Gastroesophageal sphincter (tissue), 4 donors: ENCODE measurements around the gene CROCC2. TPM values are rescaled to one million over a fixed set of nuclear protein-coding genes. Genes with fewer than 3 reads are reported as not detected.

ENCODE experiments used
- ATAC-seq: fragments of 150-250 bp; one replicate; pipeline ENCODE4 v1.9.1; 2016; ENCODE audit warnings: mild to moderate bottlenecking, moderate library complexity
- H3K27ac ChIP-seq, 4 donors: fragments of 200-600 bp; sonication (generic) in 3 of 4; 1 replicate in 3 of 4; 2 replicates in 1 of 4; pipeline ENCODE4 v1.5.1; 2016 to 2019
- H3K27me3 ChIP-seq: fragments of 200-600 bp; sonication (generic); one replicate; pipeline ENCODE4 v1.5.1; 2019
- H3K36me3 ChIP-seq, 2 donors: fragments of 200-600 bp; sonication (generic); one replicate each; pipeline ENCODE4 v1.5.1; 2019; ENCODE audit warnings: control low read depth in 1 of 2
- H3K4me1 ChIP-seq, 3 donors: fragments of 200-600 bp; sonication (generic); 1 replicate in 2 of 3; 2 replicates in 1 of 3; pipeline ENCODE4 v1.5.1; 2016 to 2019; ENCODE audit warnings: control low read depth in 2 of 3
- H3K4me3 ChIP-seq, 2 donors: fragments of 200-600 bp; sonication (generic); one replicate each; pipeline ENCODE4 v1.5.1; 2019; ENCODE audit warnings: mild to moderate bottlenecking in 1 of 2, moderate library complexity in 1 of 2
- H3K9me3 ChIP-seq, 3 donors: fragments of 200-600 bp; sonication (generic); one replicate each; pipeline ENCODE4 v1.5.1; 2017 to 2019; ENCODE audit warnings: control low read depth in 2 of 3
- CTCF ChIP-seq, 4 experiments: fragments of 200-600 bp in 2 of 4; fragments of 450-650 bp in 2 of 4; sonication (generic) in 1 of 4; IDR thresholded peaks; one replicate each; pipeline ENCODE4 v1.5.1; 2017 to 2019; ENCODE audit warnings: antibody characterized with exemption in 4 of 4, mild to moderate bottlenecking in 2 of 4, moderate library complexity in 2 of 4
- EP300 ChIP-seq: sonication (generic); formaldehyde crosslinking; IDR thresholded peaks from one replicate; pipeline ENCODE4 v1.6.1; 2017; ENCODE audit warnings: antibody characterized with exemption, mild to moderate bottlenecking
- POLR2A ChIP-seq, 2 donors: fragments of 450-650 bp; IDR thresholded peaks; one replicate each; pipeline ENCODE4 v1.6.1; 2017; ENCODE audit warnings: antibody characterized with exemption in 2 of 2, mild to moderate bottlenecking in 2 of 2, moderate library complexity in 1 of 2
- POLR2AphosphoS5 ChIP-seq: sonication (generic); formaldehyde crosslinking; IDR thresholded peaks from one replicate; pipeline ENCODE4 v1.6.1; 2017; ENCODE audit warnings: antibody characterized with exemption
- WGBS, 2 donors: methylation state at CpG; one replicate each; pipeline ENCODE4 v1.1.5; 2018; ENCODE audit warnings: low coverage in 1 of 2; 5-methylcytosine and 5-hydroxymethylcytosine counted together
- total RNA-seq, 4 donors: library from RNA; depleted of rRNA; stranded (reverse); fragments of >200 nt; gene quantifications; one replicate each; pipeline ENCODE4 v1.1.0, GENCODE V29; 2016

CROCC2 gene
- total RNA-seq, 4 donors from 2014 or later: not detected

GRCh38 chr2:241034490-241035141 is 128.5 kb downstream of the CROCC2 start:
- H3K4me1 ChIP-seq: peaks cover 0 to 20% (median 8%) of the 10 kb centered on the region in 3 donors
- no peaks in the 10 kb centered on the region for H3K9me3 ChIP-seq
- H3K36me3 ChIP-seq: peaks cover 0 to 59% of the 10 kb centered on the region in 2 donors
- TF ChIP-seq POLR2AphosphoS5: no peak
- no peak overlapping the region for H3K4me3 ChIP-seq
- H3K27ac ChIP-seq: no peak overlapping the region
- peaks cover 29% of the 10 kb centered on the region for H3K27me3 ChIP-seq
- no peak for ATAC-seq
- 74 to 78% methylated on average over 5 to 9 of the region's 22 CpGs for WGBS, 2 donors

GRCh38 chr2:241035142-241035817 is 129.1 kb downstream of the CROCC2 start:
- Histone ChIP-seq H3K27ac (no peak overlapping the region), H3K36me3 (peaks cover 0 to 65% of the 10 kb centered on the region in 2 donors), H3K4me1 (peaks cover 0 to 20% (median 8%) of the 10 kb centered on the region in 3 donors), H3K4me3 (no peak overlapping the region), H3K9me3 (no peaks in the 10 kb centered on the region), H3K27me3 (peaks cover 29% of the 10 kb centered on the region)
- no peak for TF ChIP-seq POLR2A (IDR thresholded peaks at IDR 0.05)
- no peak for TF ChIP-seq CTCF (IDR thresholded peaks at IDR 0.05)
- no peak for TF ChIP-seq POLR2AphosphoS5
- no peak for TF ChIP-seq EP300
- no peak for ATAC-seq
- 80% methylated on average over 1 of the region's 31 CpGs; no CpG with 5 or more reads in 1 of the 2 donors for WGBS, 2 donors

DNA sequence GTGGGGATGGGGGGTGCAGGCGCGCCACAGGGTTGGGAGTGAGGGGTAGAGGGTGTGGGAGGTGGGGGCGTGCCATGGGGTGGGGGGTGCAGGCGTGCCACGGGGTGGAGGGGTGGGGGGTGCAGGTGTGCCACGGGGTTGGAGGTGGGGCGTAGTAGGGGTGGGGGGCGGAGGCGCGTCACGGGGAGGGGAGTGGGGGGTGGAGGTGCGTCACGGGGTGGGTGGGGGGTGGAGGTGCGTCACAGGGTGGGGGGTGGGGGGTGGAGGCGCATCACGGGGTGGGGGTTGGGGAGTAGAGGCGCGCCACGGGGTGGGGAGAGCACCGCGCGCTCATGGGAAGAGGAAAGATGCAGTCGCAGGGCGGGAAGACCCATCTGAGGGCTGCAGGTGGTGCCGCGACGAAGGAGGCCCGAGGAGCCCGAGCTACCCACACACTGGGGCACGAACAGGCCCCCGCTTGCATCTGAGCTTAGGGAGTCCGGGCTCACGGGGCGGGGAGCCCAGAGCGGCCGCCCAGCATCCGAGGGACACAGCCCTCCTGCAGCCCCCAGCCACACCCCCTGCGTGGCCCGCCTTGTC is 129.8 kb downstream of the CROCC2 start:
- 3 to 18% methylated on average over 12 of the region's 39 CpGs for WGBS, 2 donors
- no peak overlapping the region for H3K27ac ChIP-seq
- peaks cover 0 to 20% (median 8%) of the 10 kb centered on the region in 3 donors for H3K4me1 ChIP-seq
- H3K4me3 ChIP-seq: peak overlapping the region; percentile 3 to 42
- no peak for TF ChIP-seq POLR2A (IDR thresholded peaks at IDR 0.05)
- TF ChIP-seq EP300: no peak
- TF ChIP-seq POLR2AphosphoS5: no peak
- no peak for TF ChIP-seq CTCF (IDR thresholded peaks at IDR 0.05)
- no peak for ATAC-seq
- no peaks in the 10 kb centered on the region for H3K9me3 ChIP-seq
- H3K36me3 ChIP-seq: peaks cover 0 to 65% of the 10 kb centered on the region in 2 donors
- H3K27me3 ChIP-seq: peaks cover 29% of the 10 kb centered on the region

- Histone ChIP-seq H3K36me3 (peaks cover 0 to 60% of the 10 kb centered on the region in 2 donors), H3K27me3 (peaks cover 29% of the 10 kb centered on the region), H3K4me1 (peaks cover 0 to 20% (median 8%) of the 10 kb centered on the region in 3 donors), H3K27ac (no peak overlapping the region), H3K4me3 (peak overlapping the region; percentile 3 to 42), H3K9me3 (no peaks in the 10 kb centered on the region)
- ATAC-seq: peak; percentile 12
- TF ChIP-seq CTCF (IDR thresholded peaks at IDR 0.05) (no peak), EP300 (no peak), POLR2A (IDR thresholded peaks at IDR 0.05) (no peak), POLR2AphosphoS5 (no peak)
- no CpG with 5 or more reads among the region's 36 CpGs for WGBS, 2 donors
Measured at GRCh38 chr2:241036397-241036963, 130.3 kb downstream of the CROCC2 start.

DNA sequence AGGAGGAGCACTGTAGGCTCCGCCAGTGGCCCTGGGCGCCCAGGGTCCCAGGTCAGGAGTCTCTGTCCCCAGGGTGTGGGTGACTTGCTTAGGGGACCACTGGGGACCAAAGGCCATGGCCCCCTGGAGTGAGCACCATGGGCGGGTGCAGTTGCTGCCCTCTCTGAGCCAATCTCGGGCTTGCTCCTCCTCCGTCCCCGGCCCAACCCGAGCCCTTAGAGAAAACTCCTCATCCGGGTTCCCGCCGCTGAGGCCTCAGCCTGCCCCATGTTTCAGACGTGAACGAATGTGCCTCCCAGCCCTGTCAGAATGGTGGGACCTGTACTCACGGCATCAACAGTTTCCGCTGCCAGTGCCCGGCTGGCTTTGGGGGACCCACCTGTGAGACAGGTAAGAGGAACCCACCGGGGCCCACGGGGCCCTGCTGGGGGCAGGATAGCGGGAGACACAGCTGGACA is 130.9 kb downstream of the CROCC2 start:
- peaks cover 29% of the 10 kb centered on the region for H3K27me3 ChIP-seq
- H3K27ac ChIP-seq: no peak overlapping the region
- peaks cover 0 to 60% of the 10 kb centered on the region in 2 donors for H3K36me3 ChIP-seq
- no peaks in the 10 kb centered on the region for H3K9me3 ChIP-seq
- no peak for ATAC-seq
- WGBS, 2 donors: no CpG with 5 or more reads among the region's 18 CpGs
- H3K4me1 ChIP-seq: peaks cover 0 to 20% (median 8%) of the 10 kb centered on the region in 3 donors
- TF ChIP-seq EP300 (no peak), CTCF (IDR thresholded peaks at IDR 0.05) (no peak), POLR2A (IDR thresholded peaks at IDR 0.05) (no peak)
- H3K4me3 ChIP-seq: peak overlapping the region in 1 of 2 donors; percentile 42
